SK-N-SH (cell line): Measurements from ENCODE around the gene WHRN. TPM values are rescaled to one million over a fixed set of nuclear protein-coding genes. Genes with fewer than 3 reads are reported as not detected.

Experiments
- CTCF ChIA-PET: fragments of 300-600, 350-600 bp; formaldehyde crosslinking; extraction: SDS; loops from one replicate; lab custom pipeline; 2021; lab: Yijun Ruan, JAX
- POLR2A ChIA-PET: fragments of 350-600 bp; sonication (Branson Sonifier 250); formaldehyde crosslinking; extraction: SDS; loops from one replicate; lab custom pipeline; 2020; ENCODE audit warnings: antibody characterized with exemption, inconsistent platforms; lab: Yijun Ruan, JAX
- DNase-seq: peaks from one replicate; pipeline ENCODE4 v3.0.0; 2012
- H2AFZ ChIP-seq: fragments of 200-600 bp; sonication (generic); 2 replicates; pipeline ENCODE4 v1.8.1; 2016; ENCODE audit warnings: antibody characterized with exemption, mild to moderate bottlenecking, low read depth
- H3F3A ChIP-seq: fragments of 200-600 bp; sonication (generic); replicated peaks from 2 replicates; pipeline ENCODE3; 2016; ENCODE audit warnings: antibody characterized with exemption, mild to moderate bottlenecking; ENCODE audit not compliant: insufficient read depth
- H3K27ac ChIP-seq, 2 experiments: fragments of 200-500 bp in 1 of 2; fragments of 200-600 bp in 1 of 2; sonication (Bioruptor generic) in 1 of 2; sonication (generic), shearing (Covaris generic) in 1 of 2; 2 replicates each; pipeline versions ENCODE4 v1.5.1 to v1.6.1; 2014 to 2016; ENCODE audit warnings: low read depth in 2 of 2, inconsistent platforms in 1 of 2, low read length in 1 of 2, mild to moderate bottlenecking in 1 of 2, mixed read lengths in 1 of 2
- H3K27me3 ChIP-seq: fragments of 200-600 bp; sonication (generic), shearing (Covaris generic); 2 replicates; pipeline ENCODE4 v1.6.1; 2016; ENCODE audit warnings: mixed run types; ENCODE audit not compliant: insufficient read depth
- H3K36me3 ChIP-seq, 2 experiments: fragments of 200-500 bp in 1 of 2; fragments of 200-600 bp in 1 of 2; sonication (Bioruptor generic) in 1 of 2; sonication (generic) in 1 of 2; replicated peaks in 1 of 2; 2 replicates each; pipeline versions ENCODE3 to v1.5.1; 2014 to 2016; ENCODE audit warnings: low read length in 1 of 2, mild to moderate bottlenecking in 1 of 2; ENCODE audit not compliant: insufficient read depth in 2 of 2, control insufficient read depth in 1 of 2
- H3K4me1 ChIP-seq, 2 experiments: fragments of 200-500 bp in 1 of 2; fragments of 200-600 bp in 1 of 2; sonication (Bioruptor generic) in 1 of 2; sonication (generic), shearing (Covaris generic) in 1 of 2; 2 replicates each; pipeline versions ENCODE4 v1.5.1 to v1.6.1; 2014 to 2016; ENCODE audit warnings: low read depth in 1 of 2, low read length in 1 of 2, mixed run types in 1 of 2; ENCODE audit not compliant: insufficient read depth in 2 of 2, control insufficient read depth in 1 of 2
- H3K4me2 ChIP-seq: fragments of 200-600 bp; sonication (generic), shearing (Covaris generic); 2 replicates; pipeline ENCODE4 v1.6.1; 2017; ENCODE audit warnings: mixed run types
- H3K4me3 ChIP-seq, 2 experiments: fragments of 200-500 bp in 1 of 2; fragments of 200-600 bp in 1 of 2; sonication (Bioruptor generic) in 1 of 2; sonication (generic), shearing (Covaris generic) in 1 of 2; 2 replicates each; pipeline versions ENCODE4 v1.5.1 to v1.8.1; 2014 to 2016; ENCODE audit warnings: low read depth in 2 of 2, inconsistent platforms in 1 of 2, low read length in 1 of 2, mild to moderate bottlenecking in 1 of 2, mixed read lengths in 1 of 2, moderate library complexity in 1 of 2
- H3K79me2 ChIP-seq: fragments of 200-600 bp; sonication (generic); 2 replicates; pipeline ENCODE4 v1.8.1; 2017; ENCODE audit warnings: mild to moderate bottlenecking; ENCODE audit not compliant: insufficient read depth
- H3K9ac ChIP-seq: fragments of 200-600 bp; sonication (generic); 2 replicates; pipeline ENCODE4 v1.6.1; 2017; ENCODE audit warnings: mixed run types
- H3K9me2 ChIP-seq: fragments of 200-600 bp; sonication (generic); 2 replicates; pipeline ENCODE4 v1.6.1; 2017; ENCODE audit warnings: mixed run types
- H3K9me3 ChIP-seq: fragments of 200-600 bp; sonication (generic); 2 replicates; pipeline ENCODE4 v1.6.1; 2017; ENCODE audit warnings: mixed run types, mild to moderate bottlenecking, moderate library complexity
- H4K20me1 ChIP-seq: fragments of 200-600 bp; sonication (generic); 2 replicates; pipeline ENCODE4 v1.6.1; 2017; ENCODE audit warnings: mild to moderate bottlenecking, mixed run types; ENCODE audit not compliant: insufficient read depth
- CHD2 ChIP-seq: fragments of 150-350 bp; IDR thresholded peaks from 2 replicates; pipeline ENCODE4 v1.6.1; 2018; ENCODE audit warnings: low read length; ENCODE audit not compliant: partially characterized antibody
- EP300 ChIP-seq, 2 experiments: IDR thresholded peaks; 2 replicates each; pipeline versions ENCODE4 v1.4.0 to v1.6.1; 2012; ENCODE audit warnings: borderline replicate concordance in 1 of 2, low read depth in 1 of 2, low read length in 1 of 2
- FOSL2 ChIP-seq: IDR thresholded peaks from 2 replicates; pipeline ENCODE4 v1.4.0; 2012; ENCODE audit warnings: low read depth, mild to moderate bottlenecking, moderate library complexity, borderline replicate concordance
- FOXM1 ChIP-seq: IDR thresholded peaks from 2 replicates; pipeline ENCODE4 v1.4.0; 2012; ENCODE audit warnings: low read depth, mild to moderate bottlenecking
- IRF3 ChIP-seq: fragments of 150-350 bp; IDR thresholded peaks from 2 replicates; pipeline ENCODE4 v1.6.1; 2016; ENCODE audit warnings: mild to moderate bottlenecking, low read depth, low read length
- JUND ChIP-seq: IDR thresholded peaks from 2 replicates; pipeline ENCODE4 v1.4.0; 2012
- NRF1 ChIP-seq: IDR thresholded peaks from 2 replicates; pipeline ENCODE4 v1.6.1; 2012; ENCODE audit warnings: low read depth, mild to moderate bottlenecking, low read length
- PBX3 ChIP-seq: IDR thresholded peaks from 2 replicates; pipeline ENCODE4; 2012
- RAD21 ChIP-seq: IDR thresholded peaks from 2 replicates; pipeline ENCODE4 v1.6.1; 2012; ENCODE audit warnings: mild to moderate bottlenecking, low read length
- RXRA ChIP-seq: IDR thresholded peaks from 2 replicates; pipeline ENCODE4 v1.4.0; 2012; ENCODE audit warnings: low read depth, mild to moderate bottlenecking, borderline replicate concordance
- SMC3 ChIP-seq: IDR thresholded peaks from 2 replicates; pipeline ENCODE4 v1.6.1; 2012; ENCODE audit warnings: low read depth, low read length, improper control_type of control experiment
- TAF1 ChIP-seq: IDR thresholded peaks from 2 replicates; pipeline ENCODE4 v1.6.1; 2012; ENCODE audit warnings: low read depth, mild to moderate bottlenecking, low read length, moderate library complexity, borderline replicate concordance
- TEAD4 ChIP-seq: IDR thresholded peaks from 2 replicates; pipeline ENCODE4 v1.4.0; 2012; ENCODE audit warnings: mild to moderate bottlenecking, borderline replicate concordance; ENCODE audit not compliant: insufficient read depth
- USF1 ChIP-seq: IDR thresholded peaks from 2 replicates; pipeline ENCODE4 v1.4.0; 2012; ENCODE audit warnings: low read depth, borderline replicate concordance
- WGBS: methylation state at CpG from one replicate; pipeline ENCODE4 v1.1.6; 2017; ENCODE audit warnings: low lambda C conversion rate; 5-methylcytosine and 5-hydroxymethylcytosine counted together
- polyA plus RNA-seq, 3 experiments: library from polyadenylated mRNA; depleted of rRNA; stranded (reverse); fragments of >200 nt; gene quantifications; 2 replicates each; pipeline ENCODE4 v1.2.3, GENCODE V29; 2012
- TF ChIP-seq, protein P1 (sequence below): fragments of 200-600 bp; sonication (generic); IDR thresholded peaks from 2 replicates; pipeline ENCODE4 v1.6.1; 2017; ENCODE audit warnings: antibody characterized with exemption, mild to moderate bottlenecking, moderate library complexity

Gene WHRN
- polyA plus RNA-seq, 1 of the 3 experiments (the other 2 are of a cell fraction): 4.6 TPM

DNA sequence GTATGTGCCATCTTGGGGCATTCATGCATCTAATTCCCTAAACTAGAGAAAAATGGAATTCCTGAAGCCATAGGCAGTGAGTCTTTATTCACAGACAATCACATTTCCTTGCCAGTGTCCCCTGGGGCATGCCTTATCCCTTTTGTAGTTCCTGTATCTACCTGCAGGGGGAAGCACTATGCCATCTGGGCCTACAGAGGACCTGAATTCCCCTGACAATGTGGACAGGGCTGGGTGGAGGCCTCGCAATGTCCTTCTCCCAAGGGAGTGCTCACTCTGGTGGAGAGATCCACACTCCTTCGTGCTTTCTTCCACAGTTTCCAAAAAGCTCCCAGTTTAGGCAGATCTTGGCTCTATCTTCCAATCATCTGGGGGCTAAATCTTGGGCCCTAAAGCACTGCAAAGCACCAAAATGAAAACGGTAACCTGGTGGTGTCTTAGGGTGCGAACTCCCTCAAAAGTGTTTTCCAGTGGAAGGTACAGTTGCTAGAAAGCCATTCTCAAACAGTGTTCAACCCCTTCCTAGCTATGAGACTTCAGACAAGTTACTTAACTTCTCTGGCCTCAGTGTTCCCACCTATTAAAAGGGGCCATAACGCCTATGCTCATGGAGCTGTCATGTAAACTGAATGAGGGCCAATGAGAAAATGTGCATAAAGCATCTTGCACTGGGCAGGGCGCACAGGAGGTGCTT lies 17.5 kb downstream of the WHRN start:
- 40% methylated on average over 5 of the region's 6 CpGs for WGBS
- CTCF ChIA-PET: interaction anchor here (0.6 to 2.3 kb wide), 18 partner anchors 10 to 193 kb away, joined by 3 to 21 read pairs (median 4); partner anchors contain the start of genes ATP6V1G1 and WHRN
- DNase-seq: peak; percentile 75
- Histone ChIP-seq H3K4me3 (no peak overlapping the region; a peak in 1 of 4 replicates), H3K4me2 (no peak overlapping the region), H3K27ac (no peak overlapping the region), H3K36me3 (no peaks in the 10 kb centered on the region), H3K27me3 (peaks cover 12% of the 10 kb centered on the region; the same call in 1 of the 2 replicates), H3F3A (no peaks in the 10 kb centered on the region), H3K4me1 (peaks cover 5% of the 10 kb centered on the region in 2 experiments; a peak in 1 of 4 replicates), H3K9ac (no peak overlapping the region)
- POLR2A ChIA-PET: no interaction called here
- TF ChIP-seq RAD21 (peak; percentile 74), USF1 (no peak), IRF3 (no peak), SMC3 (peak; percentile 73)
- TF ChIP-seq, protein P1, sequence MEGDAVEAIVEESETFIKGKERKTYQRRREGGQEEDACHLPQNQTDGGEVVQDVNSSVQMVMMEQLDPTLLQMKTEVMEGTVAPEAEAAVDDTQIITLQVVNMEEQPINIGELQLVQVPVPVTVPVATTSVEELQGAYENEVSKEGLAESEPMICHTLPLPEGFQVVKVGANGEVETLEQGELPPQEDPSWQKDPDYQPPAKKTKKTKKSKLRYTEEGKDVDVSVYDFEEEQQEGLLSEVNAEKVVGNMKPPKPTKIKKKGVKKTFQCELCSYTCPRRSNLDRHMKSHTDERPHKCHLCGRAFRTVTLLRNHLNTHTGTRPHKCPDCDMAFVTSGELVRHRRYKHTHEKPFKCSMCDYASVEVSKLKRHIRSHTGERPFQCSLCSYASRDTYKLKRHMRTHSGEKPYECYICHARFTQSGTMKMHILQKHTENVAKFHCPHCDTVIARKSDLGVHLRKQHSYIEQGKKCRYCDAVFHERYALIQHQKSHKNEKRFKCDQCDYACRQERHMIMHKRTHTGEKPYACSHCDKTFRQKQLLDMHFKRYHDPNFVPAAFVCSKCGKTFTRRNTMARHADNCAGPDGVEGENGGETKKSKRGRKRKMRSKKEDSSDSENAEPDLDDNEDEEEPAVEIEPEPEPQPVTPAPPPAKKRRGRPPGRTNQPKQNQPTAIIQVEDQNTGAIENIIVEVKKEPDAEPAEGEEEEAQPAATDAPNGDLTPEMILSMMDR: peak; percentile 84
- TF ChIP-seq, all 33 proteins: peak for 3
- no peaks in the 10 kb centered on the region for H3K9me3 ChIP-seq
- no peak overlapping the region for H2AFZ ChIP-seq
- H4K20me1 ChIP-seq: no peaks in the 10 kb centered on the region
- H3K79me2 ChIP-seq: no peaks in the 10 kb centered on the region
- H3K9me2 ChIP-seq: no peaks in the 10 kb centered on the region

DNA sequence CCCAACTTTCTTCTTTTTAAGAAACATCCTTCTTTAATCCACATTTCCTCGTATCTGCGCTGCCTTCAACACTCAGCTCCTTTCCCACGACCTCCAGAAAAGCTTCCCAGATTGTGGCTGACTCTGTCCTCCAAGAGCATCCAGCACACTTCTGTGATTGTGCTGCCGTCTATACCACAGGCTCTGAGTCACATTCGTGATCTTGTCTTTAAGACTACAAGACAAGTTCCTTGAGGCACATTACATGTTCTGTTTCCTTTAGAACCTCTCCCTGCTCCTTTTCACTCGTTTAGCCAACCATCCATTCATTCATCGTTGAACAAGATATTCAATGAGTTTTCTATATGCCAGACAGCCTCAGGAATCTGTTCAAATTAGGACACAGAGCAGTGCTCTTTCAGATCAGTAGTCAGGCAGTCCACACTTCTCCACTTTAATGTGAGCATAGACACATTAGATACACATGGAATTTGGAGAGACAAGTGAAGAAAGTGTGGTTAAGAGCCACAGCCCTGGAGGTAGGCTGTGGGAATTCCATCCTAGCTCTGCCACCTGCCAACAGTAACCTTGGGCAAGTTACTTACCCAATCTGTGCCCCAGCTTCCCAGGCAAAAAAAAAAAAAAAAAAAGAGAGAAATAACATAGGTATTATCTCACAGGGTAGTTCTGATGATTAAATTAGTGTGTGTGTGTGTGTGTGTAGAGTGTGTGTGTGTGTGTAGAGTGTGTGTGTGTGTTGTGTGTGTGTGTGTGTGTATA lies 18.9 kb downstream of the WHRN start:
- H3K4me2 ChIP-seq: no peak overlapping the region
- no peak overlapping the region for H3K9ac ChIP-seq
- H2AFZ ChIP-seq: no peak overlapping the region
- H3K27me3 ChIP-seq: peaks cover 5% of the 10 kb centered on the region; the same call in 1 of the 2 replicates
- H3K9me2 ChIP-seq: no peaks in the 10 kb centered on the region
- ChIA-PET CTCF (interaction anchor here (0.7 to 2.3 kb wide), 14 partner anchors 10 to 169 kb away, joined by 3 to 21 read pairs (median 4); no protein-coding TSS in a partner anchor), POLR2A (no interaction called here)
- no peaks in the 10 kb centered on the region for H3F3A ChIP-seq
- H3K79me2 ChIP-seq: no peaks in the 10 kb centered on the region
- 37% methylated on average over 7 of the region's 7 CpGs for WGBS
- H3K4me1 ChIP-seq: peaks cover 5% of the 10 kb centered on the region in 2 experiments; a peak in 1 of 4 replicates
- H3K36me3 ChIP-seq: no peaks in the 10 kb centered on the region
- H3K4me3 ChIP-seq: no peak overlapping the region
- no peaks in the 10 kb centered on the region for H3K9me3 ChIP-seq
- H3K27ac ChIP-seq: no peak overlapping the region
- no peaks in the 10 kb centered on the region for H4K20me1 ChIP-seq
- no peak for DNase-seq
- no peak for TF ChIP-seq TEAD4
- TF ChIP-seq NRF1: no peak
- no peak for TF ChIP-seq PBX3
- TF ChIP-seq TAF1: no peak
- no peak for TF ChIP-seq RXRA
- TF ChIP-seq FOSL2: no peak
- no peak for TF ChIP-seq CHD2
- TF ChIP-seq EP300 (IDR thresholded peaks at IDR 0.05; ENCODE audit: borderline replicate concordance in 1 of 2, low read depth in 1 of 2, low read length in 1 of 2): no peak
- TF ChIP-seq JUND: no peak
- TF ChIP-seq, protein P1: no peak
- no peak for TF ChIP-seq FOXM1
- no peak for TF ChIP-seq IRF3
